K562 (cell line): ENCODE results near the gene ZNHIT1. TPM values are rescaled to one million over a fixed set of nuclear protein-coding genes. Genes with fewer than 3 reads are reported as not detected.

ENCODE experiments used
- ATF1 ChIP-seq, 2 experiments: fragments of 450-650 bp in 1 of 2; IDR thresholded peaks; 2 replicates each; pipeline ENCODE4 v1.6.1; 2016; ENCODE audit warnings: missing compliant biosample characterization in 1 of 2, missing genetic modification characterization in 1 of 2
- ATF2 ChIP-seq: sonication (generic); formaldehyde crosslinking; IDR thresholded peaks from 2 replicates; pipeline ENCODE4 v1.8.1; 2022; ENCODE audit warnings: missing genetic modification reagents
- BRCA1 ChIP-seq, 2 experiments: fragments of 450-650 bp in 1 of 2; sonication (generic) in 1 of 2; formaldehyde crosslinking in 1 of 2; IDR thresholded peaks; 2 replicates each; pipeline versions ENCODE4 v1.5.0 to v1.6.1; 2017 to 2020; ENCODE audit warnings: mild to moderate bottlenecking in 1 of 2, missing genetic modification reagents in 1 of 2
- E2F6 ChIP-seq, 2 experiments: IDR thresholded peaks; 2 replicates each; pipeline ENCODE4 v1.6.1; 2011; ENCODE audit warnings: borderline replicate concordance in 1 of 2, control low read depth in 1 of 2, low read depth in 1 of 2, low read length in 1 of 2, mild to moderate bottlenecking in 1 of 2, mixed read lengths in 1 of 2, moderate library complexity in 1 of 2; ENCODE audit not compliant: insufficient read depth in 1 of 2, insufficient read length in 1 of 2, poor library complexity in 1 of 2, severe bottlenecking in 1 of 2; ENCODE audit errors: extremely low read depth in 1 of 2
- ESRRB ChIP-seq: fragments of 250-450 bp; sonication (Bioruptor Pico); IDR thresholded peaks from 2 replicates; pipeline ENCODE4 v1.5.0; 2020; ENCODE audit warnings: mild to moderate bottlenecking, moderate library complexity, borderline replicate concordance
- HEY1 ChIP-seq: fragments of 250-450 bp; sonication (Bioruptor Pico); IDR thresholded peaks from 2 replicates; pipeline ENCODE4 v1.5.0; 2020; ENCODE audit warnings: mild to moderate bottlenecking, moderate library complexity, borderline replicate concordance
- HNRNPH1 ChIP-seq: fragments of 200-400 bp; formaldehyde crosslinking; optimal IDR thresholded peaks from 2 replicates; pipeline ENCODE3; 2017; ENCODE audit warnings: low read depth, mild to moderate bottlenecking, low read length, moderate library complexity
- MYNN ChIP-seq, 2 experiments: sonication (generic); formaldehyde crosslinking in 1 of 2; IDR thresholded peaks; 2 replicates each; pipeline versions ENCODE4 v1.5.0 to v1.6.1; 2016 to 2020; ENCODE audit warnings: antibody characterized with exemption in 1 of 2, missing genetic modification reagents in 1 of 2
- NR2C2 ChIP-seq, 2 experiments: fragments of 200-800 bp in 1 of 2; sonication (Bioruptor generic) in 1 of 2; sonication (generic) in 1 of 2; formaldehyde crosslinking in 1 of 2; IDR thresholded peaks; 2 replicates each; pipeline versions ENCODE4 v1.6.1 to v1.8.0; 2016 to 2022; ENCODE audit warnings: mild to moderate bottlenecking in 1 of 2, missing compliant biosample characterization in 1 of 2, missing genetic modification characterization in 1 of 2, missing genetic modification reagents in 1 of 2
- NR3C1 ChIP-seq: sonication (generic); formaldehyde crosslinking; IDR thresholded peaks from 2 replicates; pipeline ENCODE4 v1.8.1; 2022; ENCODE audit warnings: missing genetic modification reagents
- NRF1 ChIP-seq, 2 experiments: fragments of 450-650 bp; IDR thresholded peaks in 1 of 2; conservative IDR thresholded peaks in 1 of 2; 2 replicates each; pipeline ENCODE4 v1.6.1; 2014; ENCODE audit warnings: mild to moderate bottlenecking in 2 of 2
- PTBP1 ChIP-seq: fragments of 200-400 bp; formaldehyde crosslinking; IDR thresholded peaks from 2 replicates; pipeline ENCODE4 v1.6.1; 2017; ENCODE audit warnings: low read depth, low read length
- RBM34 ChIP-seq: fragments of 200-400 bp; formaldehyde crosslinking; IDR thresholded peaks from 2 replicates; pipeline ENCODE4 v1.6.1; 2018; ENCODE audit warnings: low read length, borderline replicate concordance; ENCODE audit not compliant: insufficient read depth
- SAP30 ChIP-seq: fragments of 200-600 bp; sonication (generic); IDR thresholded peaks from 2 replicates; pipeline ENCODE4 v1.6.1; 2012; ENCODE audit warnings: borderline replicate concordance, low read depth, mild to moderate bottlenecking, moderate library complexity, low read length, control low read depth, inconsistent platforms; ENCODE audit not compliant: insufficient read depth, poor library complexity, severe bottlenecking
- TAF9B ChIP-seq: fragments of 450-650 bp; IDR thresholded peaks from 2 replicates; pipeline ENCODE4 v1.6.1; 2018; ENCODE audit warnings: mild to moderate bottlenecking; ENCODE audit not compliant: partially characterized antibody
- TFAM ChIP-seq: fragments of 250-450 bp; sonication (Bioruptor Pico); conservative IDR thresholded peaks from 2 replicates; pipeline ENCODE4 v1.5.0; 2021; ENCODE audit warnings: mild to moderate bottlenecking, moderate library complexity
- ZKSCAN8 ChIP-seq: fragments of 200-800 bp; sonication (Bioruptor generic); IDR thresholded peaks from 2 replicates; pipeline ENCODE4 v1.6.1; 2016; ENCODE audit warnings: missing genetic modification characterization, missing compliant biosample characterization
- ZNF121 ChIP-seq: sonication (generic); formaldehyde crosslinking; conservative IDR thresholded peaks from 2 replicates; pipeline ENCODE4 v1.8.0; 2022; ENCODE audit warnings: missing genetic modification reagents
- ZNF41 ChIP-seq: fragments of 250-450 bp; sonication (Bioruptor Pico); conservative IDR thresholded peaks from 2 replicates; pipeline ENCODE4 v1.4.0; 2020; ENCODE audit warnings: mild to moderate bottlenecking
- ZNF584 ChIP-seq: fragments of 200-800 bp; sonication (Bioruptor generic); IDR thresholded peaks from 2 replicates; pipeline ENCODE4 v1.6.1; 2016; ENCODE audit warnings: low read depth, mild to moderate bottlenecking, missing genetic modification characterization, missing compliant biosample characterization
- ZNF695 ChIP-seq: fragments of 450-650 bp; formaldehyde crosslinking; IDR thresholded peaks from 2 replicates; pipeline ENCODE4 v1.4.0; 2020; ENCODE audit warnings: mild to moderate bottlenecking, moderate library complexity
- ZNF707 ChIP-seq: fragments of 250-450 bp; sonication (Bioruptor Pico); conservative IDR thresholded peaks from 2 replicates; pipeline ENCODE4 v1.8.0; 2022; ENCODE audit warnings: inconsistent platforms, mild to moderate bottlenecking, moderate library complexity
- ZNF717 ChIP-seq: fragments of 250-450 bp; sonication (Bioruptor Pico); IDR thresholded peaks from 2 replicates; pipeline ENCODE4 v1.5.0; 2021
- polyA plus RNA-seq, 8 experiments: library from polyadenylated mRNA; depleted of rRNA in 4 of 8; stranded (reverse) in 5 of 8; unstranded in 3 of 8; fragments of >200 nt; fragmentation: Nextera tagmentation in 2 of 8; fragmentation: Illumina TruSeq in 1 of 8; extraction: Ambion mirVana in 2 of 8; extraction: Trizol in 1 of 8; gene quantifications; 2 replicates each; pipeline versions ENCODE4 v1.2.1 to v1.2.3, GENCODE V29; 2011 to 2014; ENCODE audit warnings: inconsistent platforms in 1 of 8, missing spikeins in 1 of 8
- total RNA-seq, 7 experiments: library from RNA; depleted of rRNA in 6 of 7; stranded (reverse); fragments of >200 nt in 6 of 7; fragmentation: Illumina TruSeq in 2 of 7; extraction: Trizol in 2 of 7; gene quantifications; 2 replicates each; pipeline versions ENCODE4 v1.2.1 to v1.2.3, GENCODE V29; 2011 to 2021; ENCODE audit warnings: low replicate concordance in 1 of 7
- TF ChIP-seq, protein P1 (sequence below): IDR thresholded peaks from 2 replicates; pipeline ENCODE4 v1.6.1; 2011; ENCODE audit not compliant: insufficient read length; ENCODE audit errors: extremely low read depth

ZNHIT1 gene
- total and polyA plus RNA-seq, 9 of the 15 experiments (the other 6 are each of a cell fraction or from before 2014, with no cell fraction given), result 6.4 to 162 (median 70.1) TPM

- peak; percentile 20 to 57 for TF ChIP-seq E2F6 (IDR thresholded peaks at IDR 0.05; ENCODE audit: borderline replicate concordance in 1 of 2, extremely low read depth in 1 of 2, insufficient read depth in 1 of 2, insufficient read length in 1 of 2, low read depth in 1 of 2, low read length in 1 of 2, poor library complexity in 1 of 2, severe bottlenecking in 1 of 2)
- no peak for TF ChIP-seq RBM34
- TF ChIP-seq ZNF695 (CRISPR knock-in tag), result no peak
- TF ChIP-seq NRF1 (conservative IDR thresholded peaks at IDR 0.05 in 1 of 2, IDR thresholded peaks at IDR 0.05 in 1 of 2), result peak; percentile 57 to 68; a peak in 3 of 4 replicates
- TF ChIP-seq ZKSCAN8, result no peak
- no peak for TF ChIP-seq ZNF707 (CRISPR knock-in tag)
- TF ChIP-seq NR2C2 (CRISPR knock-in tag; IDR thresholded peaks at IDR 0.05), result no peak
- no peak for TF ChIP-seq NR2C2 (tag; IDR thresholded peaks at IDR 0.05)
- no peak for TF ChIP-seq NR3C1
- TF ChIP-seq MYNN (IDR thresholded peaks at IDR 0.05), result peak; percentile 57; the same call in 1 of the 2 replicates
- no peak for TF ChIP-seq MYNN (CRISPR knock-in tag; IDR thresholded peaks at IDR 0.05)
- no peak for TF ChIP-seq ATF1 (CRISPR knock-in tag; IDR thresholded peaks at IDR 0.05)
- TF ChIP-seq ATF1 (tag; IDR thresholded peaks at IDR 0.05), result peak; percentile 0
- TF ChIP-seq TFAM (CRISPR knock-in tag), result no peak
- TF ChIP-seq PTBP1, result no peak
- no peak for TF ChIP-seq ESRRB
- TF ChIP-seq ZNF584 (CRISPR knock-in tag), result no peak
- no peak for TF ChIP-seq HEY1
- no peak for TF ChIP-seq ZNF717
- no peak for TF ChIP-seq ZNF41 (CRISPR knock-in tag)
- TF ChIP-seq SAP30, result no peak
- TF ChIP-seq, protein P1, sequence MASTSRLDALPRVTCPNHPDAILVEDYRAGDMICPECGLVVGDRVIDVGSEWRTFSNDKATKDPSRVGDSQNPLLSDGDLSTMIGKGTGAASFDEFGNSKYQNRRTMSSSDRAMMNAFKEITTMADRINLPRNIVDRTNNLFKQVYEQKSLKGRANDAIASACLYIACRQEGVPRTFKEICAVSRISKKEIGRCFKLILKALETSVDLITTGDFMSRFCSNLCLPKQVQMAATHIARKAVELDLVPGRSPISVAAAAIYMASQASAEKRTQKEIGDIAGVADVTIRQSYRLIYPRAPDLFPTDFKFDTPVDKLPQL, result no peak
- no peak for TF ChIP-seq ZNF121 (CRISPR knock-in tag)
- TF ChIP-seq ATF2, result no peak
- TF ChIP-seq TAF9B, result no peak
- no peak for TF ChIP-seq HNRNPH1
- TF ChIP-seq BRCA1 (IDR thresholded peaks at IDR 0.05), result no peak
- 0 out of 2 replicates have a peak, but pooled peaks have one; percentile 4 for TF ChIP-seq BRCA1 (CRISPR knock-in tag; IDR thresholded peaks at IDR 0.05)
Measured at GRCh38 chr7:101169838-101170551, 48.0 kb upstream of the ZNHIT1 start (continued).
